Dedifferentiated amniotic fluid mesenchymal stem cell (primary cell): ENCODE data around the gene PDZRN4.
"Not testable (repeated sequence)": the region's sequence is repeated elsewhere in the genome, so short reads cannot be mapped to it uniquely, and the experiment has no call there.

ENCODE experiments used
- DNase-seq: peaks from one replicate; pipeline ENCODE4 v3.0.0-alpha.2; 2016; ENCODE audit errors: extremely low spot score

Gene PDZRN4

DNA sequence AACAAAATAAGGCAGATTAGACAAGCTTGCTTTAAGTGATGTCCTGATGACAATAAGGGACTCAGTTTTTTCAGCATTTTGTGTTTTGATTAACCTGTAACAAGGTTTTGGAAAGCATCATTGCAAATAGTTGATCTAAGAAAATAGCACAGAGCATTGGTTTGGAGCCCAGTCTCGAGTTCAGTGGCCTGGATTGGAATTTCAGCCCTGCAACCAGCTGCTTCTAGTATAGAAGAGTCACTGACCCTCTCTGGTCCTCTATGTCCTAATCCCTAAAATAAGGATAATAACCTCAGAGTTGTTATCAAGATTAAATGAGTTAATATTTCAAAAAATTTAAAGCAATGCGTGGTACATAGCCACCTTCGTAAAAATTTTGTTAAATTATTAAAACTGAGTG is 25.5 kb downstream of the PDZRN4 start:
- no peak for DNase-seq

DNA sequence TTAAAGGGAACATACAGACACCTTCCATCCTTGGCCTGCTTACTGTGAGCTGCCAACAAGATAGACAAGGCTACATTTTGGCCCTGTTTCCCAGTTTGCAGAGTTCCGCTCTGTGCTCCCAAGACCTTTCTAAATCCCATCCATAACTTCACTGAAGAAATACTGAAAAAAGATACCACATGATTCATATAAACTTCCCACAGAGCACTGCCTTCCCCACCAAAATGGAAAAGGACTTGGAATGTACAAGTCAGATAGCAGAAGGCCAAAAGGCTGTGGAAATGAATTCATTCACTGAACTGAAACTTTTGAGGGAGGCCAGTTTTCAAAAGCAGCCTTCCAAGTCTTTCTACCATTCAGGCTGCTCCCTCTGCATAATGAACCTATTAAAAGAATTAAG is 29.6 kb downstream of the PDZRN4 start:
- no peak for DNase-seq

DNA sequence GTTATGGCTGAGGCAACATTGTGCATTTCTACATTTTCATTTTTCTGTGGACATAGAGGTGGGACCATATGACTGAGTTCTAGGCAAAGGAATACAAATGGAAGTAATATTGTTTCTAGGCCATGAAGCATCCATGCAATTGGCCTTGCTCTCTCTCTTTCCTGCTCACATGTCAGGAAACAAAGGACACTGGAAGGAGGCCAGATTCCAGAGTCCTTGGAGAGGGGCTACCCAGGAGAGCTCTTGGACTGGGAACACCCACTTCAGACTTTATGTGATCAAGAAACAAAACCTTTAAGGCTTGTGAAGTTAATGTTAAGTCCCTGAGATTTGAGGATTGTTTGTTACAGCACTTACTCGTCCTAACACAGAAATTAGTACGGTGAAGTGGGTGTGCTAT is 32.8 kb downstream of the PDZRN4 start:
- no peak for DNase-seq

DNA sequence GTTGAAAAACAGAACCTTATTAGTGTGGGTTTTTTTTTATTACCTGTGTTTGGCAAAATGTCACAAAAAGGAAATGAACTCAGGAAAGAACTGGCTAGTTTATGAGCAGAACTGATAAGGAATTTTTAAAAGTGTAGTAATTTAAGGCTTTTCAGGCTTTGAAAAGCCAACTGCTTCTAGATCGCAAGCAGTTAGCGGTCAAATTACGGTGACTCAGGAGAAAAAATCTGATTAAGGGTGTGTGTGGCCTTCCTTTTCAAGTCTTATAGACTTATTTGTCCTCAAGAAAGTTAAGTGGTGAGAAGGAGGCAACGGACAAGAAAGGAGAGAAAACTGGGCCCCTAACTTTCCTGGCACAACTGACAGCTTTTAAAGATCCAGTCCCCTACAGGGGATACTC is 33.4 kb downstream of the PDZRN4 start:
- no peak for DNase-seq

DNA sequence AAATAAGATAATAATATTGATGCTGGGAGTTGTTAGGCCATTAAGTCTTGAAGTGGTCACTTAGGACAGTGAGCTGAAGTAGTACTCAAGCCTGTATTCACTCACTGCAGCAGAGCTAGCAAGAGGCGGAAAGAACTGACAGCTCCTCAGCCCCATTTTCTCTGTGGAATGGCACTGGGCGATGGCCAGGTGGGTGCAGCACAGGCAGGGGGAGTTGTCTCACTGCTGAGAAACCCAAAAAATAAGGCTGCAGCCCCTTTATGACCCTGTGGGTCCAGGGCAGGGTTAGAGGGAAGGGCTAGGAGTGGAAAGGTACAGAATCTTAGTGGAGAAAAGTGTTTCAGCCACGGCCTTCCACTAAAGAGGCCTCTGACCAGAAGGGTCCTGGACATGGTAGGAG is 35.5 kb downstream of the PDZRN4 start:
- no peak for DNase-seq

DNA sequence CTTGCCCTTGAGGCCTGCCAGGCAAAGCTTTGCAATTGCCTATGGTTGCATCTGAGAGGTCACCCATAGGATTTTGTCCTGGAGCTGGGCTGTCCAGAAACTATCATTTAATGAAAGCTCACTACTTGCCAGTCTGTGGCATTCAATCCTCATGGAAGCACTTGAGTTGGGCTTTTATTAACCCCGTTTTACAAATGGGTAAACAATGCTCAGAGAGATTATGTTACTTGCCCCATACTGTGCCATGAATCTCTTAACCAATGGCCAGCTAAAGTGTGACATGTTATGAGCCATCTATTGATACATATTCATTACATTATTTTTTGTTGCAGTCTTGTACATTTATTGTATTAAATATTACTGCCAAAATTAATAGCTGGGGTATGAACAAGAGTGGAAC is 35.9 kb downstream of the PDZRN4 start:
- no peak for DNase-seq

DNA sequence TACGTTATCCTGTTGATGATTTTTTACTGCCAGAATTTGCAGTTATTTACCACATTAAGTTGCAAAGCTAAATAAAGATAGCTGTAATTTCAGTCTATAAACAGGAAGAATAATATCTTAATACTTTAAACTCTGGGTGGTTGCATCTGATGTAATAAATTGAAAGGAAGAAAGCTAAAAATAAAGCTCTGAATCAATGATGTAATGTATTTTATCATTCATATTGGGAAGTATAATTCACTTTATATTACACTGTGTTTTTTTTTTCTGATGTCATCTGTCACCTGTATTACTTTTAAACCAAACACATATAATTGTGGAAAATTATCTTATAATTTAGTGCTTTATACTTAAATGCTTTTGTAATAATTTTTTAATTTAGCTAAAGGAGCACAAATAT is 37.1 kb downstream of the PDZRN4 start:
- no peak for DNase-seq

DNA sequence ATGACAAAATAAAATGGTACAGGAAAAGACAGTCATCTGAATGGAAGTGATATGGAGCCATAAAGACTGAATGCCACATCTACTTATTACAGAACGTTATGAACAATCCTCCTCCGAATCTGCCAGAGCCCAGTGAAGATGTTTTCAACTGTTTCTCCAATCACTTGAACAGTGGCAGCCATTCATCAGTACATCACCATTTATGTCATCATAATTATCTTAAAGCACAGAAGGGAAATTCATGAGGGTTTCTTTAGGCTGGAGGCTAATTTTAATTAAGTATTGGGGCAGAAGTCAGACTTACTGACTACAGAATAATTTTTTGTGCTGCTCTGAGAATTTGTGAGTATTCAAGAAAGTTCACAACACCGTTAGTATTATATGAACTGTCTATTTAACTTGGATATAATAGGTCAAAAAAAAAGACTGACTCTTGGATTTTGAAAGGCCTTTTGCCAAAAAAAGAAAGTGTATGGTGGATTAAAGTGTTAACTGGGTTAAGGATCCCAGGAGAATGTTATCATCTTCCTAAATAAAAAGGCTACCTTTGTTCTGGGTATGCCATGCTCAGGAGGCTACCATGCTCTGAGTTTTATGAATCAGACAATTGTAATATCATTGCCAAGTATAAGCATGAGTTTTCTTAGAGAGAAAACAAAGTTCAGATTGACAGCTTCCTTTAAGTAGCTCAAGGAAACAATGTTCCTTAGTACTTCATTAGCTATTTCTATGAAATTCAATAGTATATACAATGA is 40.1 kb downstream of the PDZRN4 start:
- DNase-seq: no peak

DNA sequence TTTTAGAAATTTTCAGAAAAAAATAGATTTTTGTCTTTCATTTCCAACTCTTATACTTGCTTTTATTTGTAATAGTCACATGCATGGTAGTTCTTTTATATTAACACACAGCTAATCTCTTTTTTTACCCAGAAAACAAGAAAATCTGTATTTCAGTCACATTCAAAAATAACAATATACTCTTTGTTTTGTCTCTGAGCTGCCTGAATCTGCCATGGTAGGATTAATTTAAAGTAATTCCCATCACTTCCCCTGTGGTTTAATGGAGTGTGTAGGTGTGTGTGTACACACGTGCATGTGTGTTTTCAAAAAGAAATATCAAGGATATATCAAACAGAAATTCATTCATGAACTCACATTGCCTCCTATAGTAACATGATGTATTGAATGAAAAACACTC is 42.6 kb downstream of the PDZRN4 start:
- DNase-seq: no peak

DNA sequence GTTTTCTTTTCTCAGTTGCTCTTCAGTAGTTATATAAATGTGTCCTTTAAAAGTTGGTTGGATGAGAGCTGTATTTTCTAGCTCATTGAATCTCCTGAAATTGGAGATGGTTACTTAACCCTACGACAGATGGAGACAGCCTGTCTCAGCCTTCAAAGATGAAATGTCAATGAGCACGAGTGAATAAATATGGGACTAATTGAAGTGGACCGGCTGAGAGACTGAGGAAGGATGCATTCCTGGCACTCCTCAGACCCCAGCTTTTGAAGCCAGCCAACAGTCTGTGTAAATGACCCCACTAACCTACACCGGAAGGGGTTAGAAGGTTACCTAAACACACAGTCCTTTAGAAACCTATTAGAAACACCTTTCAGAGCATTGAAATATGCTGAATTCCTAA is 46.6 kb downstream of the PDZRN4 start:
- DNase-seq: no peak

DNA sequence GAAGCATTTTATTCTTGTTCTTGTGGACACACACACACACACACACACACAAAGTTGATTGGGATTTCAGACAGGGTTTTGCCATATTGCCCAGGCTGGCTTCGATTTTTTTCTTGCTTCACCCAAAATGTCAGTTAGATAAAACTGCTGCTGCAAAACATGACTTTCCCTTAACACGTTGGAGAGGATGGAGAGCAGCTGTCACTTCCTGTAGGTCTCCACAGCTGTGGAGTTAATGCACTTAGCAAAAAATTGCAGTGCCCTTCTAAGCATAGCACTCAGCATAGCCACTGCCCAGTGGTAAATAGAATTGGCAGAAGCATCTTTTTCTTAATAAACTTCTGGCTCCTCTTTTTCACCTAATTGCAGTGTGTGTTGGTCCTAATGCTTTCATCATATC is 54.5 kb downstream of the PDZRN4 start:
- no peak for DNase-seq

DNA sequence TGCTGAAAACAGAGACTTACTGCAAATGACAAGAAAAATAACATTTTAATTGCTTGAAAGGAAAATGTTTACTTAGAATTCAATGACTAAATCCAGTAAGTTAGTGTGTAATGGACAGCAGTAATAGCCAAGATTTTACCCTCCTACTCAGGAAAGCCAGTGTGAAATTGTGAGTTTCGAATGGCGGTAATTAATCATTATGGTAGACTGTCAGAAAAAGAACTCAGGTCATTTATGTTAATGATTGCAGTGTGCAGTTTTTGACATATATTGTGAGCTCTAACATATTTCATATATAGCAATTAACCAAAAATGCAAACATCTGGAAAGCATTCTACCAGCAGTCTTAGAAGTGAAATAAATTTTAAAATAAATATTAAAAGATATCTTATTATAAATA is 60.3 kb downstream of the PDZRN4 start:
- no peak for DNase-seq

DNA sequence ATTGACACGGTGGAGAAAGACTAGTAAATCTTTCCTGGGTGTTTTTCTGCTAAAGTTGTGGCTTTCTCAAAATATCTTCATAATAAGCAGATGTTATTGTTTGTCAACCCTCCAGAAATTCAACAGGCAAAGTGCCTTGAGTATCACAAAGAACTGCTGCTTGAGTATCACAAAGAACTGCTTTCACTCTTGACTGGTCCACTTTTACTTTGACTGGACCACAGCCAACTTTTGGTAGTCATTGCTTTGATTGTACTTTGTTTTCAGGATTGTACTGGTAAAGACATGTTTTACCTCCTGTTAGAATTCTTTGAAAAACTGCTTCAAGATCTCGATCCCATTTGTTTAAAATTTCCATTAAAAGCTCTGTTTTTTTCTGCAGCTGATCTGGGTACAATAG is 62.6 kb downstream of the PDZRN4 start:
- DNase-seq: no peak

DNA sequence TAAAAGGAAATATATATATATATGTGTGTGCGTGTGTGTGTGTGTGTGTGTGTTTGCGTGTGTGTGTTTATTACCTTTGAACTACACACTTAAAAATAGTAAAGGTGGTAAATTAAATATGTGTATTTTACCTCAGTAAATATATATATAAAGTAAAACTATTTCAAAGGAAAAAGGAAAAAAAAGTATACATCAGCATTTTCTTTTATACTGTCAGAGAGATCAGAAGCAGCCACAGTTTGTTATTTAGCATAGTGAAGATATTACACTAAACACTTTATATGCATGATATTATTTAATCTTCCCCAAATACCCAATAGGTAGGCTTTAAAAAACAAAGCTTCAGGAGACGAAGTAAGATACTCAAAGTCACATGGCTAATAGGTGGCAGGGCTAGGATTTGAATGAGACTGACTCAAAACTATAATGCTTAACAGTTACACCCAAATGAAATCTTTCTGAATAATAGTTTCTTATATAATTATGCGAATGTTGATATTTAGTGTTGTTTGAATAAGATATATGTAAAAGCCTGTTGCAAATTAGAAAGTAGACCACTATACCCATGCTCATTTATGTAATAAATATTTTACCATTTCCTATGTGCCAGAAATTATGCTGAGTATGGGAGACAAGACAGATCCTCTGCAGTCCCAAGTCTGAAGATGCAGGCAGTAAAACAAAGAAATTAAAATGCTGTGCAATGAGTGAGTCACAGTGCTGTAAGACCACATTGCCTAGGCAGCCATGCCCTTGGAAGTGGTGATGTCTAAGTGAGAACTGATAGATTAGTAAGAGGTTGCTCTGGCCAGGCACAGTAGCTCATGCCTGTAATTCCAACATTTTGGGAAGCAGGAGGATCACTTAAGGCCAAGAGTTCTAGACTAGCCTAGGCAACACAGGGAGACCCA is 66.1 kb downstream of the PDZRN4 start:
- no peak for DNase-seq

DNA sequence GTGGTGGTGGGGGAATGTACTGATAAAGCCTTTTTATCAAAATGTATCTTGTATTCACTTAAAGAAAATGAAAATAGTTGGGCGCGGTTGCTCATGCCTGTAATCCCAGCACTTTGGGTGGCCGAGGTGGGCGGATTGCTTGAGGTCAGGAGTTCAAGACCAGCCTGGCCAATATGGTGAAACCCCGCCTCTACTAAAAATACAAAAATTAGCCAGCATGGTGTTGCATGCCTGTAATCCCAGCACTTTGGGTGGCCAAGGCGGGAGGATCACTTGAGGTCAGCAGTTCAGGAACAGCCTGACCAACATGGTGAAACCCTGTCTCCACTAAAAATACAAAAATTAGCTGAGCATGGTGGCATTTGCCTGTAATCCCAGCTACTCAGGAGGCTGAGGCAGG is 75.1 kb downstream of the PDZRN4 start:
- not testable (repeated sequence) for DNase-seq

DNA sequence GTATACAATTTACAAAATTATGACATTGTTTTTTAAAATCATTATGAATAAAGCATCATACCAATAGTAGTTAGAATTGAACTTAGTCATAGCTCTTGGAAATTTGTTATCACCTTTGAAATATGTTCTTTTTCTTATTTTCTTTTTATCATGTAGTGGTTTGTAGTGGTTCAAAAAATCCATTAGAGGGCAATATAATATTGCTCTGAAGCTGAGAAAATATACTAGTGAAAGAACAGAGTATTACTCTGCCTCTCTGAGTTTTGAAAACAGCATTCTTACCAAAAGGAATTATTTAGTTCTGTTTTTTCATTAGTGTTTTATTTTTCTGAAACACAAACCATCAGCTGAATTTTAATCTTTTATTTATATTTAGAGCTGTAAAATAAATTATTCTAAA is 76.2 kb downstream of the PDZRN4 start:
- no peak for DNase-seq

DNA sequence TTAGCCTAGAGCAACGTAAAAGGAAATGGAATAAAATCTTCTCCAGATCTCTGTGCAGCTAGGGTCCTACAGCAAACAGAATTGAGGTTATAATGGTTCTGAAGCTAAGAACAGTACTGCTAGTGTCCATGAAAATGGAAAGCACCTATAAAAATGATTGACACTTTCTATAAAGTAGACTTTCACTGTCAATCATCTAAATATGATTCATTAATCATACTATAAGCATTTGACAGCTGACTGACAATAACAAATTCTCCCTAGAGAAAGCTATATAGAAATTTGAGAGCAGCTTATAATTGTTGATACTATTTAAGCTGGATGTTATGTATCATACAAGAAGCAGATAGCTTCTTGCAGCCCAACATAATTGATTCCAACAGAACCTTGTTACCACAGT is 80.9 kb downstream of the PDZRN4 start:
- DNase-seq: no peak

DNA sequence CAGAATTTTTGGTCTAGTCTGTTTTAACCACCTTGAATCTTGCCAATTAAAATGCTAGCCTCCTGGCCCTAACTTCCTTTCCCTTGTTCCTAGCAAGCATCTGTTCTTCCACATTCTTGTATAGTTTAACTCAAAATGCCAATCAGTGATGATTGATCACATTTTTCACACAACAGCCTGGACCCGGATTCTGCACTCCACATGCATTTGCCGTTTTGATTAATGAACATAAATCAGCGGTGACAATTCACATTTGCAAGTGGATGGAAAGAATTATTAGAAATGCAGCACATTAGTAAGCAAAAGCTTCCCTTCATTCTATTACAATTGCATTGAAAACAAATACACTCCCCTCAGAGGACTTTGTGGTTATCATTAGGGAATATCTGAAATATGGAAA is 83.4 kb downstream of the PDZRN4 start:
- no peak for DNase-seq

DNA sequence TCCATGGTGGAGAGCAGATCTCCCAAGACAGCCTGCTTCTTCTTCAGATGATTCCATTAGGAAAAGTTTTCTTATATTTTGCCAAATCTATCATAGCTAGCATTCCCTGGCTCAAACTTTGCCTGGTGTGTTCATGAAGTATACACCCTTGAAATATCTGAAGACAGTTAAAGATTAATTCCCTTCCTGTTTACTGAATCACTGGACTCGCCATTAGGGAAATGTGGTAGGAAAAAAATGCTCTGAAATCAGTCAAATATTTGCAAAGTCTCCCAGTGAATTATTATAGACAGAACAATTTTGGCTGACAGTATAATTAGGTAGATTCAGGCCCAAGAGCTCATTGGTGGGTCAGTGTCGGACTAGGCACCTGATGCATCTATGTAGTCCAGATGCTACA is 86.5 kb downstream of the PDZRN4 start:
- DNase-seq: no peak

DNA sequence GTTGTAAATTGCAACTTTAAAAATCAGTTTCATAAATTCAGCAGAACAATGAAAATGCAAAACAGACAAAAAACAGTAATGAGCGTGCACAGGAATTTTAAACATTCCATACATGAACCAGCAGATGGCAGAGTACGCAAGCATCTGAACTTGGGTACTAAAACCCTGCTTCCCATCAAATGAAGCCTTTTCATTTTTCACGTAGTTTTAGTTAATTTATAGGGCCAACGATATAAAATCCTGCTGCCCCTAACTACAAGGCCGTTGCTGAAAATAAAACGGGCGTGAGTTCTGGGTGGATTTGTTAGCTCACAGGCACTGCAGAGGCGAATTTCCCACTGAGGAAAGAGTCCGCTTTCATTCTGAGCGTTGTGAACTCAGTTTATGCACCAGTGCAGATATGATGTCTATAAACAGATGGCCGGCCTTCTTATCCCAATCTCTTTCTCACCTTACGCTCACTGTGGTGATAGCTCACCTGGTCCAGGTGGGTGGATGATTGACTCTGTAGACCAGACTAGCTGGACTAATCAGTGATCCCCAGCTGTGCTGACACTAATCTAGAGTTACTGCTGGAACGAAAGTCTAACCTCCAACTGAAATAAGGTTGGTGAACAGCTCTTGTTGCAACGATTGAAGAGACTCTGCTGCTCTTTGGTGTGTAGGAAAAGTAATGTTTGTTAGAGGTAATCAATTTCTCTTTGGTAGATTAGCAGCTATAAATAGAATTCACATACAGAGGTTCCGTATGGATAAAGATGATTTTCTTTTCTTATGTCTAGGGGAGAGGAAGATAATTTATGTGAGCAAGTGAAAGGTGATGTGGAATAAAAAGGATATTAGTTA is 89.2 kb downstream of the PDZRN4 start:
- peak; percentile 60 for DNase-seq

DNA sequence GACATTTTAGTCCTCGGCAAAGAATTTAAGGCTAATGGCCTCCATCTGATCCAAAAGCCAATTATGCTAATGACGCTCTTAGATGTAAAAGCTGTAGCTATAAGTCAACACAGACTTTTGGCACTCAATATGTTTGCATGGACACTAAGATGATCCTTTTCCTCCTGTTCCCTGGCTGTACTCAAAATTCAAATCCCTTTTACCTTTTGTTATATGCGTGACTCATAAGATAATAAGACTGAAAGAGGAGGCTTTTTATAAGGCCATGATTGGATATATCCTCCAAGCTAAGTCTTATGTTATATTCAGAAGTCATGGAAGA is 89.8 kb downstream of the PDZRN4 start:
- DNase-seq: no peak

DNA sequence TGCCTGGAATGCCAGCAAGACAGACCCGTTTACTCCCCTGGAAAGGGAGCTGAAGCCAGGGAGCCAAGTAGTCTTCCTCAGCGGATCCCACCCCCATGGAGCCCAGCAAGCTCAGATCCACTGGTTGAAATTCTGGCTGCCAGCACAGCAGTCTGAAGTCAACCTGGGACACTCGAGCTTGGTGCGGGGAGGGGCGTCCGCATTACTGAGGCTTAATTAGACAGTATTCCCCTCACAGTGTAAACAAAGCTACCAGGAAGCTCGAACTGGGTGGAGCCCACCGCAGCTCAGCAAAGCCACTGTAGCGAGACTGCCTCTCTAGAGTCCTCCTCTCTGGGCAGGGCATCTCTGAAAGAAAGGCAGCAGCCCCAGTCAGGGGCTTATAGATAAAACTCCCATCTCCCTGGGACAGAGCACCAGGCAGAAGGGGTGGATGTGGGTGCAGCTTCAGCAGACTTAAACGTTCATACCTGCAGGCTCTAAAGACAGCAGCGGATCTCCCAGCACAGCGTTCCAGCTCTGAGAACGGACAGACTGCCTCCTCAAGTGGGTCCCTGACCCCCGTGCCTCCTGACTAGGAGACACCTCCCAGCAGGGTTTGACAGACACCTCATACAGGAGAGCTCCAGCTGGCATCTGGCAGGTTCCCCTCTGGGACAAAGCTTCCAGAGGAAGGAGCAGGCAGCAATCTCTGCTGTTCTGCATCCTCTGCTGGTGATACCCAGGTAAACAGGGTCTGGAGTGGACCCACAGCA is 92.4 kb downstream of the PDZRN4 start:
- DNase-seq: not testable (repeated sequence)
